H1 (cell line): Measurements from ENCODE around the gene RHOBTB1.

Experiments used
- CEBPB ChIP-seq: IDR thresholded peaks from 2 replicates; pipeline ENCODE4 v1.6.1; 2012; ENCODE audit warnings: low read depth, low read length
- GTF2F1 ChIP-seq: IDR thresholded peaks from 2 replicates; pipeline ENCODE4 v1.6.1; 2012; ENCODE audit warnings: low read depth, low read length, improper control_type of control experiment, borderline replicate concordance
- MAFK ChIP-seq: IDR thresholded peaks from 2 replicates; pipeline ENCODE4 v1.6.1; 2012; ENCODE audit warnings: low read depth, mild to moderate bottlenecking, improper control_type of control experiment, low read length
- POLR2AphosphoS5 ChIP-seq: IDR thresholded peaks from 2 replicates; pipeline ENCODE4 v1.6.1; 2011; ENCODE audit warnings: low read depth, low read length
- RAD21 ChIP-seq, 2 experiments: IDR thresholded peaks in 1 of 2; conservative IDR thresholded peaks in 1 of 2; 2 replicates each; pipeline ENCODE4 v1.6.1; 2011; ENCODE audit warnings: low read depth in 2 of 2, low read length in 2 of 2, improper control_type of control experiment in 1 of 2, inconsistent platforms in 1 of 2, mild to moderate bottlenecking in 1 of 2, moderate library complexity in 1 of 2
- RFX5 ChIP-seq: IDR thresholded peaks from 2 replicates; pipeline ENCODE4 v1.6.1; 2011; ENCODE audit warnings: low read depth, low read length, improper control_type of control experiment, borderline replicate concordance
- RNF2 ChIP-seq: fragments of 200-900, 300-1000 bp; sonication (generic); IDR thresholded peaks from 2 replicates; pipeline ENCODE4 v1.7.1; 2016; ENCODE audit warnings: borderline replicate concordance, low read depth, mild to moderate bottlenecking, antibody characterized with exemption, low read length; ENCODE audit not compliant: poor library complexity, severe bottlenecking; ENCODE audit errors: missing control alignments
- SP2 ChIP-seq: IDR thresholded peaks from 2 replicates; pipeline ENCODE4 v1.6.1; 2012; ENCODE audit warnings: mild to moderate bottlenecking, low read length, inconsistent platforms
- TAF1 ChIP-seq: IDR thresholded peaks from 2 replicates; pipeline ENCODE4 v1.6.1; 2011; ENCODE audit warnings: mild to moderate bottlenecking, low read depth, low read length
- TF ChIP-seq, protein P1 (sequence below): IDR thresholded peaks from 2 replicates; pipeline ENCODE4 v1.6.1; 2012; ENCODE audit warnings: inconsistent platforms

- TF ChIP-seq RFX5: no peak
- TF ChIP-seq RAD21 (IDR thresholded peaks at IDR 0.05 in 1 of 2, conservative IDR thresholded peaks at IDR 0.05 in 1 of 2; ENCODE audit: low read depth in 2 of 2, low read length in 2 of 2): no peak
- no peak for TF ChIP-seq TAF1
- TF ChIP-seq CEBPB: no peak
- no peak for TF ChIP-seq POLR2AphosphoS5
- no peak for TF ChIP-seq GTF2F1
- no peak for TF ChIP-seq RNF2
- no peak for TF ChIP-seq SP2
- TF ChIP-seq, protein P1, sequence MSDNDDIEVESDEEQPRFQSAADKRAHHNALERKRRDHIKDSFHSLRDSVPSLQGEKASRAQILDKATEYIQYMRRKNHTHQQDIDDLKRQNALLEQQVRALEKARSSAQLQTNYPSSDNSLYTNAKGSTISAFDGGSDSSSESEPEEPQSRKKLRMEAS: no peak
- no peak for TF ChIP-seq MAFK
Measured at GRCh38 chr10:60905580-60905979, 38.4 kb downstream of the RHOBTB1 start.
